Superior temporal gyrus (tissue), 1 donor: ENCODE results near the gene FGF10.

Experiments used
- DNase-seq: peaks from one replicate; pipeline ENCODE4 v3.0.0-alpha.2; 2016; ENCODE audit errors: extremely low spot score

Gene FGF10

GRCh38 chr5:44356231-44356630 is 33.0 kb downstream of the FGF10 start:
- DNase-seq = no peak

GRCh38 chr5:44345871-44346270 is 43.3 kb downstream of the FGF10 start:
- no peak for DNase-seq

- no peak for DNase-seq
Measured at GRCh38 chr5:44336708-44337107, 52.5 kb downstream of the FGF10 start.

GRCh38 chr5:44334622-44335021 is 54.6 kb downstream of the FGF10 start:
- DNase-seq = no peak

- DNase-seq = peak; percentile 62
Measured at GRCh38 chr5:44332285-44332971, 56.8 kb downstream of the FGF10 start.

GRCh38 chr5:44331471-44332050 is 57.7 kb downstream of the FGF10 start:
- DNase-seq = no peak

GRCh38 chr5:44329716-44330115 is 59.5 kb downstream of the FGF10 start:
- peak; percentile 13 for DNase-seq

GRCh38 chr5:44321144-44321725 is 68.0 kb downstream of the FGF10 start:
- DNase-seq = no peak

- no peak for DNase-seq
Measured at GRCh38 chr5:44320188-44320587, 69.0 kb downstream of the FGF10 start.

- DNase-seq = no peak
Measured at GRCh38 chr5:44318883-44319282, 70.3 kb downstream of the FGF10 start.

- DNase-seq = no peak
Measured at GRCh38 chr5:44312374-44312773, 76.8 kb downstream of the FGF10 start.

- no peak for DNase-seq
Measured at GRCh38 chr5:44300551-44300950, 88.7 kb downstream of the FGF10 start.

GRCh38 chr5:44299394-44299793 is 89.8 kb downstream of the FGF10 start:
- DNase-seq = no peak

GRCh38 chr5:44294516-44294915 is 94.7 kb downstream of the FGF10 start:
- no peak for DNase-seq

- no peak for DNase-seq
Measured at GRCh38 chr5:44292736-44293135, 96.5 kb downstream of the FGF10 start.

GRCh38 chr5:44278469-44278868 is 110.8 kb downstream of the FGF10 start:
- DNase-seq = no peak

- no peak for DNase-seq
Measured at GRCh38 chr5:44275908-44276307, 113.3 kb downstream of the FGF10 start.

- DNase-seq = no peak
Measured at GRCh38 chr5:44275329-44275728, 113.9 kb downstream of the FGF10 start.

GRCh38 chr5:44267909-44268308 is 121.3 kb downstream of the FGF10 start:
- DNase-seq = no peak

- no peak for DNase-seq
Measured at GRCh38 chr5:44266882-44267576, 122.2 kb downstream of the FGF10 start.

GRCh38 chr5:44265713-44266112 is 123.5 kb downstream of the FGF10 start:
- no peak for DNase-seq

GRCh38 chr5:44260793-44261192 is 128.4 kb downstream of the FGF10 start:
- no peak for DNase-seq
